Psoas muscle (tissue), 8 donors: ENCODE data around the gene CHCHD6. TPM values are rescaled to one million over a fixed set of nuclear protein-coding genes. Genes with fewer than 3 reads are reported as not detected.

Experiments used
- ATAC-seq, 4 donors: fragments of 200-7000 bp; cut with Tn5 transposase; one replicate each; pipeline ENCODE4 v1.9.1; 2020; ENCODE audit warnings: moderate library complexity in 3 of 4, mild to moderate bottlenecking in 2 of 4
- DNase-seq, 2 donors: peaks; one replicate each; pipeline ENCODE4 v3.0.0-alpha.2; 2020
- H3K27ac ChIP-seq: fragments of 200-600 bp; one replicate; pipeline ENCODE4 v1.8.0; 2022
- H3K27me3 ChIP-seq, 3 donors: fragments of 200-600 bp in 1 of 3; one replicate each; pipeline versions ENCODE4 v1.6.1 to v1.8.0; 2013 to 2022; ENCODE audit warnings: low read length in 2 of 3, mild to moderate bottlenecking in 2 of 3, moderate library complexity in 1 of 3; ENCODE audit not compliant: insufficient read depth in 3 of 3
- H3K36me3 ChIP-seq, 2 donors: fragments of 200-600 bp in 1 of 2; one replicate each; pipeline versions ENCODE4 v1.6.1 to v1.8.0; 2013 to 2022; ENCODE audit warnings: low read depth in 1 of 2, mild to moderate bottlenecking in 1 of 2, moderate library complexity in 1 of 2; ENCODE audit not compliant: insufficient read depth in 1 of 2
- H3K4me1 ChIP-seq: fragments of 200-600 bp; one replicate; pipeline ENCODE4 v1.8.0; 2022
- H3K4me3 ChIP-seq: fragments of 200-600 bp; one replicate; pipeline ENCODE4 v1.8.0; 2022; ENCODE audit warnings: mild to moderate bottlenecking
- H3K9me3 ChIP-seq: fragments of 200-600 bp; one replicate; pipeline ENCODE4 v1.8.0; 2022
- CTCF ChIP-seq: fragments of 200-600 bp; IDR thresholded peaks from one replicate; pipeline ENCODE4 v1.8.0; 2022; ENCODE audit warnings: antibody characterized with exemption
- WGBS, 3 donors: extraction: QIAGEN DNeasy Blood & Tissue Kit; methylation state at CpG; one replicate each; pipeline versions ENCODE4 v1.1.6 to v1.1.7; 2013; 5-methylcytosine and 5-hydroxymethylcytosine counted together
- intact Hi-C, 2 donors: fragments of 100-400 bp; cut with DNase I; formaldehyde crosslinking; loops; one replicate each; pipeline versions ENCODE4 v1.11.0 to v1.14.2; 2022
- polyA plus RNA-seq, 3 donors: library from polyadenylated mRNA; stranded (reverse); fragments of 200-250 nt; gene quantifications; one replicate each; pipeline ENCODE4 v1.2.3, GENCODE V29; 2013
- total RNA-seq, 4 donors: library from RNA; stranded (reverse); fragmentation: NEBNext Ultra II Directional in 2 of 4; extraction: Animal tissue kit (Norgen Biotek cat#: 25700) in 2 of 4; gene quantifications; one replicate each; pipeline versions ENCODE4 v1.2.1 to v1.2.4, GENCODE V29; 2021 to 2023
- donor health status: healthy with polysubstance abuse.
- donor health status: DM: no; HTN: no; CAD: no; lungs with moderate emphysema.
- donor health status: Bipolar disorder and iron deficiency.
- donor health status: healthy.
- donor health status: DM: yes; HTN: yes; CAD: no.
- donor health status: DM: no; HTN: no; CAD: no.
- donor health status: DM: no; HTN: no; CAD: no.
- donor health status: DM: yes; HTN: yes; CAD: no.

Gene CHCHD6
- total and polyA plus RNA-seq, 7 donors = 2.4 to 13.8 (median 3.5) TPM

GRCh38 chr3:127006781-127007436 is 302.9 kb downstream of the CHCHD6 start:
- Histone ChIP-seq H3K27ac (no peak overlapping the region), H3K36me3 (peaks cover under 1 to 3% of the 10 kb centered on the region in 2 donors), H3K4me3 (no peak overlapping the region), H3K9me3 (no peaks in the 10 kb centered on the region), H3K27me3 (no peaks in the 10 kb centered on the region), H3K4me1 (peaks cover 1% of the 10 kb centered on the region)
- ATAC-seq (no peak), DNase-seq (no peak)
- 89 to 94% (median 93%) methylated on average over 8 of the region's 8 CpGs for WGBS, 3 donors
- no peak for TF ChIP-seq CTCF
- intact Hi-C loops = no loop called here

GRCh38 chr3:127008236-127008635 is 304.2 kb downstream of the CHCHD6 start:
- 78 to 84% (median 79%) methylated on average over 10 of the region's 10 CpGs for WGBS, 3 donors
- Histone ChIP-seq H3K27ac (no peak overlapping the region), H3K36me3 (peaks cover 2 to 12% of the 10 kb centered on the region in 2 donors), H3K9me3 (no peaks in the 10 kb centered on the region), H3K4me3 (no peak overlapping the region), H3K27me3 (no peaks in the 10 kb centered on the region), H3K4me1 (no peaks in the 10 kb centered on the region)
- intact Hi-C loops = no loop called here
- ATAC-seq (no peak), DNase-seq (no peak)
- TF ChIP-seq CTCF = no peak

GRCh38 chr3:127009531-127009930 is 305.5 kb downstream of the CHCHD6 start:
- Histone ChIP-seq H3K9me3 (no peaks in the 10 kb centered on the region), H3K4me3 (no peak overlapping the region), H3K27ac (no peak overlapping the region), H3K36me3 (peaks cover 2 to 25% of the 10 kb centered on the region in 2 donors), H3K27me3 (no peaks in the 10 kb centered on the region), H3K4me1 (no peaks in the 10 kb centered on the region)
- 67 to 81% (median 76%) methylated on average over 10 of the region's 10 CpGs for WGBS, 3 donors
- intact Hi-C loops = no loop called here
- DNase-seq (no peak), ATAC-seq (no peak)
- no peak for TF ChIP-seq CTCF

Other genes with a start within 250 kb of the CHCHD6 start
- 10 to 100 TPM; 30.3 to 39.5 (median 35.9) TPM for gene ZXDC, start 228.3 kb upstream of the CHCHD6 start, total RNA-seq
- gene ZXDC, start 228.3 kb upstream of the CHCHD6 start, polyA plus RNA-seq = 10 to 100 TPM; 10.6 to 20.8 (median 16.8) TPM
- gene UROC1, start 186.5 kb upstream of the CHCHD6 start, total RNA-seq = under 1 TPM in 2 of 4 donors, not detected in 2; 0.08 to 0.13 TPM
- under 1 TPM in 1 of 3 donors, not detected in 2; 0.03 TPM for gene UROC1, start 186.5 kb upstream of the CHCHD6 start, polyA plus RNA-seq
- under 1 TPM in 1 of 4 donors, not detected in 3; 0.20 TPM for gene CHST13, start 180.1 kb upstream of the CHCHD6 start, total RNA-seq
- gene CHST13, start 180.1 kb upstream of the CHCHD6 start, polyA plus RNA-seq = under 1 TPM in 1 of 3 donors, not detected in 2; 0.07 TPM
- gene C3orf22, start 145.3 kb upstream of the CHCHD6 start, total RNA-seq = under 1 TPM in 1 of 4 donors, not detected in 3; 0.12 TPM
- not detected for gene C3orf22, start 145.3 kb upstream of the CHCHD6 start, polyA plus RNA-seq
- 1 to 10 TPM; 5.0 to 9.6 (median 7.9) TPM for gene TXNRD3, start 49.1 kb upstream of the CHCHD6 start, total RNA-seq
- gene TXNRD3, start 49.1 kb upstream of the CHCHD6 start, polyA plus RNA-seq = 1 to 10 TPM; 1.6 to 4.6 (median 3.7) TPM